Loucy (cell line): ENCODE results near the gene KLKB1.

Source experiments
- EZH2phosphoT487 ChIP-seq: fragments of 200-600 bp; IDR thresholded peaks from 2 replicates; pipeline ENCODE4 v1.6.1; 2018; ENCODE audit warnings: antibody characterized with exemption, mild to moderate bottlenecking, moderate library complexity, borderline replicate concordance
- TF ChIP-seq, protein P1 (sequence below): fragments of 200-600 bp; sonication (generic); conservative IDR thresholded peaks from 2 replicates; pipeline ENCODE4 v1.5.1; 2014; ENCODE audit warnings: mild to moderate bottlenecking, antibody characterized with exemption, low read length

DNA sequence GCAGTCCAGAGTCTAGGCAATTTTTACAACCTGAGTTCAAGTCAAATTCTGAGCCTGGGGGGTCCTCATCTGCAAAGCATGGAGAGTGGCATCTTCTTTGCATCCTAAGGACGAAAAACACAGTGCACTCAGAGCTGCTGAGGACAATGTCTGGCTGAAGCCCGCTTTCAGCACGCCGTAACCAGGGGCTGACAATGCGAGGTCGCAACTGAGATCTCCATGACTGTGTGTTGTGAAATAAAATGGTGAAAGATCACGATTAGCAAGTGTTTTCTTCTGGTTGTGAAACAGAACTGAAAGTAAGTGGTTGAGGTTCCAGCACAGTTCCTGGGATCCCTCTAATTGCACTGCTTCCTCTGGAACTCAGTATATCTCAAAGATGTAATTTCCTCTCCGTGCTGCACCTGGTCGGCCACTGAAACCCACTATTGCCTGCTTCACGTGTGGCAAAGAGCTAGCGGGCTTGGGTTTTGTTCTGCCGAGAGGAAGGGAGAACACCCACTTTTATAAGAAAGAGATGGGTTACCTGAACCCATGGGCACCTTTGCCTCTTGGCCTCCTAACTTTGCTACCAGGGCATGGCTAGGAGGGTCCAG lies 31.0 kb downstream of the KLKB1 start:
- TF ChIP-seq, protein P1, sequence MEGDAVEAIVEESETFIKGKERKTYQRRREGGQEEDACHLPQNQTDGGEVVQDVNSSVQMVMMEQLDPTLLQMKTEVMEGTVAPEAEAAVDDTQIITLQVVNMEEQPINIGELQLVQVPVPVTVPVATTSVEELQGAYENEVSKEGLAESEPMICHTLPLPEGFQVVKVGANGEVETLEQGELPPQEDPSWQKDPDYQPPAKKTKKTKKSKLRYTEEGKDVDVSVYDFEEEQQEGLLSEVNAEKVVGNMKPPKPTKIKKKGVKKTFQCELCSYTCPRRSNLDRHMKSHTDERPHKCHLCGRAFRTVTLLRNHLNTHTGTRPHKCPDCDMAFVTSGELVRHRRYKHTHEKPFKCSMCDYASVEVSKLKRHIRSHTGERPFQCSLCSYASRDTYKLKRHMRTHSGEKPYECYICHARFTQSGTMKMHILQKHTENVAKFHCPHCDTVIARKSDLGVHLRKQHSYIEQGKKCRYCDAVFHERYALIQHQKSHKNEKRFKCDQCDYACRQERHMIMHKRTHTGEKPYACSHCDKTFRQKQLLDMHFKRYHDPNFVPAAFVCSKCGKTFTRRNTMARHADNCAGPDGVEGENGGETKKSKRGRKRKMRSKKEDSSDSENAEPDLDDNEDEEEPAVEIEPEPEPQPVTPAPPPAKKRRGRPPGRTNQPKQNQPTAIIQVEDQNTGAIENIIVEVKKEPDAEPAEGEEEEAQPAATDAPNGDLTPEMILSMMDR: no peak
- no peak for TF ChIP-seq EZH2phosphoT487
